ENCODE measurements around the gene CIITA. TPM values are rescaled to one million over a fixed set of nuclear protein-coding genes. Genes with fewer than 3 reads are reported as not detected.

Gene CIITA
- total and polyA plus RNA-seq, 2 donors = 5.6 to 6.4 TPM

DNA sequence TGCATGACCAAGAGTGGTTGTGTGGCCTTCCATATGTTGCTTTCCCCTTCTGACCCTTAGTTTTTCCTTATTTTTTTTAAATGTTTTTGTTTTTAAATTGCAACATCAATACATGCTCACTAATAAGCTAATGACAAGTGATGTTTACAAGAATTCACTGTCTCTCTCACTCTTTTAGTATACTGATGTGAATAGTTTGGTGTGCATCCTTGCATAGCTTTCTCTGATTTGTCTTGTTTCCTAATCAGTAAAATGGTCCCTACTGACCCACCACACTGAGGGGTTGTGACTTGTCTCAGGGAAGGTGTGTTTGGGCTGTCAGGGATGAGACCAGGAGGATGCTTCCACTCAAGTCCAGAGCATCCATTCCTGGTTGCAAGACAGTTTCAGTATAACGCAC, 26.0 kb downstream of the CIITA start:
- H3K27ac ChIP-seq (ENCODE audit: low read depth) = no peak overlapping the region
- WGBS = 94% methylated on average over 1 of the region's 1 CpG
- H3K36me3 ChIP-seq (ENCODE audit: insufficient read depth) = no peaks in the 10 kb centered on the region
- no peak overlapping the region for H3K4me3 ChIP-seq (ENCODE audit: low read depth, low read length)
- no peaks in the 10 kb centered on the region for H3K4me1 ChIP-seq (ENCODE audit: insufficient read depth)
- no peak for DNase-seq (ENCODE audit: extremely low spot score)

DNA sequence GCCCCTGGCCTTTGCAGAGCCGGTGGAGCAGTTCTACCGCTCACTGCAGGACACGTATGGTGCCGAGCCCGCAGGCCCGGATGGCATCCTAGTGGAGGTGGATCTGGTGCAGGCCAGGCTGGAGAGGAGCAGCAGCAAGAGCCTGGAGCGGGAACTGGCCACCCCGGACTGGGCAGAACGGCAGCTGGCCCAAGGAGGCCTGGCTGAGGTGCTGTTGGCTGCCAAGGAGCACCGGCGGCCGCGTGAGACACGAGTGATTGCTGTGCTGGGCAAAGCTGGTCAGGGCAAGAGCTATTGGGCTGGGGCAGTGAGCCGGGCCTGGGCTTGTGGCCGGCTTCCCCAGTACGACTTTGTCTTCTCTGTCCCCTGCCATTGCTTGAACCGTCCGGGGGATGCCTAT, 29.5 kb downstream of the CIITA start:
- Histone ChIP-seq H3K4me3 (ENCODE audit: low read depth, low read length) (no peak overlapping the region), H3K36me3 (ENCODE audit: insufficient read depth) (no peaks in the 10 kb centered on the region), H3K27ac (ENCODE audit: low read depth) (no peak overlapping the region), H3K4me1 (ENCODE audit: insufficient read depth) (no peaks in the 10 kb centered on the region)
- no peak for DNase-seq (ENCODE audit: extremely low spot score)
- 90% methylated on average over 19 of the region's 19 CpGs for WGBS

DNA sequence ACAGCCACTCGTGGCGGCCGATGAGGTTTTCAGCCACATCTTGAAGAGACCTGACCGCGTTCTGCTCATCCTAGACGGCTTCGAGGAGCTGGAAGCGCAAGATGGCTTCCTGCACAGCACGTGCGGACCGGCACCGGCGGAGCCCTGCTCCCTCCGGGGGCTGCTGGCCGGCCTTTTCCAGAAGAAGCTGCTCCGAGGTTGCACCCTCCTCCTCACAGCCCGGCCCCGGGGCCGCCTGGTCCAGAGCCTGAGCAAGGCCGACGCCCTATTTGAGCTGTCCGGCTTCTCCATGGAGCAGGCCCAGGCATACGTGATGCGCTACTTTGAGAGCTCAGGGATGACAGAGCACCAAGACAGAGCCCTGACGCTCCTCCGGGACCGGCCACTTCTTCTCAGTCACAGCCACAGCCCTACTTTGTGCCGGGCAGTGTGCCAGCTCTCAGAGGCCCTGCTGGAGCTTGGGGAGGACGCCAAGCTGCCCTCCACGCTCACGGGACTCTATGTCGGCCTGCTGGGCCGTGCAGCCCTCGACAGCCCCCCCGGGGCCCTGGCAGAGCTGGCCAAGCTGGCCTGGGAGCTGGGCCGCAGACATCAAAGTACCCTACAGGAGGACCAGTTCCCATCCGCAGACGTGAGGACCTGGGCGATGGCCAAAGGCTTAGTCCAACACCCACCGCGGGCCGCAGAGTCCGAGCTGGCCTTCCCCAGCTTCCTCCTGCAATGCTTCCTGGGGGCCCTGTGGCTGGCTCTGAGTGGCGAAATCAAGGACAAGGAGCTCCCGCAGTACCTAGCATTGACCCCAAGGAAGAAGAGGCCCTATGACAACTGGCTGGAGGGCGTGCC, 30.1 kb downstream of the CIITA start:
- 73% methylated on average over 46 of the region's 46 CpGs for WGBS
- DNase-seq (ENCODE audit: extremely low spot score) = no peak
- H3K27ac ChIP-seq (ENCODE audit: low read depth) = no peak overlapping the region

DNA sequence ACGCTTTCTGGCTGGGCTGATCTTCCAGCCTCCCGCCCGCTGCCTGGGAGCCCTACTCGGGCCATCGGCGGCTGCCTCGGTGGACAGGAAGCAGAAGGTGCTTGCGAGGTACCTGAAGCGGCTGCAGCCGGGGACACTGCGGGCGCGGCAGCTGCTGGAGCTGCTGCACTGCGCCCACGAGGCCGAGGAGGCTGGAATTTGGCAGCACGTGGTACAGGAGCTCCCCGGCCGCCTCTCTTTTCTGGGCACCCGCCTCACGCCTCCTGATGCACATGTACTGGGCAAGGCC, 30.7 kb downstream of the CIITA start:
- DNase-seq (ENCODE audit: extremely low spot score) = no peak
- no peak overlapping the region for H3K4me3 ChIP-seq (ENCODE audit: low read depth, low read length)
- H3K4me1 ChIP-seq (ENCODE audit: insufficient read depth) = no peaks in the 10 kb centered on the region
- no peak overlapping the region for H3K27ac ChIP-seq (ENCODE audit: low read depth)
- WGBS = 87% methylated on average over 21 of the region's 21 CpGs
- H3K36me3 ChIP-seq (ENCODE audit: insufficient read depth) = no peaks in the 10 kb centered on the region

More for the DNA sequence above, 30.1 kb downstream of the CIITA start:
- Histone ChIP-seq H3K36me3 (ENCODE audit: insufficient read depth) (no peaks in the 10 kb centered on the region), H3K4me1 (ENCODE audit: insufficient read depth) (no peaks in the 10 kb centered on the region), H3K4me3 (ENCODE audit: low read depth, low read length) (no peak overlapping the region)

DNA sequence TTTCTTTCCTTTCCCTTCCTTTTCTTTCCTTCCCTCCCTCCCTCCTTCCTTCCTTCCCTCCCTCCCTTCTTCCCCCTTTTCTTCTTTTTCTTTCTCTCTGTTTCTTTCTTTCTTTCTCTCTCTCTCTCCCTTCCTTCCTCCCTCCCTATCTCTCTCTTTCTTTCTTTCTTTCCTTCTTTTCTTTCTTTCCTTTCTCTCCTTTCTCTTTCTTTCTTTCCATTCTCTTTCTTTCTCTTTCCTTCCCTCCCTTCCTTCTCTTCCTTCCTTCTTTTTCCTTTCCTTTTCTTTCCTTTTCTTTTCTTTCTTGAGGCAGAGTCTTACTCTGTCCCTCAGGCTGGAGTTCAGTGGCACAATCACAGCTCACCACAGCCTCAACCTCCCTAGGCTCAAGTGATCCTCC, 34.3 kb downstream of the CIITA start:
- H3K36me3 ChIP-seq (ENCODE audit: insufficient read depth) = no peaks in the 10 kb centered on the region
- DNase-seq (ENCODE audit: extremely low spot score) = no peak
- H3K4me3 ChIP-seq (ENCODE audit: low read depth, low read length) = no peak overlapping the region
- no peak overlapping the region for H3K27ac ChIP-seq (ENCODE audit: low read depth)
- H3K4me1 ChIP-seq (ENCODE audit: insufficient read depth) = no peaks in the 10 kb centered on the region

DNA sequence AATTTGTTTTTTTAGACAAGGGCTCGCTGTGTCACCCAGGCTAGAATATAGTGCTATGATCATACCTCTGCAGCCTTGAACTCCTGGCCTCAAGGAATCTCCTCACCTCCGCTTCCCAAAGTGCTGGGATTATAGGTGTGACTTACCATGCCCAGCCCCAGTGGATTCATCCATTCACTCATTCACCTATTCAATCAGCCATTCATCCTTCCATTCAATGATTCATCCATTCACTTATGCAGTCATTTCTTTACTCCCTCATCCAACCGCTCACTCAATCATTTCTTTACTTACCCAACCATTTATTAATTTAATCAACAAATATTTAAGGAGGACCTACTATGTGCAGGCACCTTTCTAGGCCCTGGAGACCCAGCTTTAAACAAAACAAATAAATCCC, 39.5 kb downstream of the CIITA start:
- WGBS = 63% methylated on average over 3 of the region's 3 CpGs
- no peaks in the 10 kb centered on the region for H3K4me1 ChIP-seq (ENCODE audit: insufficient read depth)
- H3K27ac ChIP-seq (ENCODE audit: low read depth) = no peak overlapping the region
- H3K36me3 ChIP-seq (ENCODE audit: insufficient read depth) = no peaks in the 10 kb centered on the region
- no peak for DNase-seq (ENCODE audit: extremely low spot score)
- H3K4me3 ChIP-seq (ENCODE audit: low read depth, low read length) = no peak overlapping the region

DNA sequence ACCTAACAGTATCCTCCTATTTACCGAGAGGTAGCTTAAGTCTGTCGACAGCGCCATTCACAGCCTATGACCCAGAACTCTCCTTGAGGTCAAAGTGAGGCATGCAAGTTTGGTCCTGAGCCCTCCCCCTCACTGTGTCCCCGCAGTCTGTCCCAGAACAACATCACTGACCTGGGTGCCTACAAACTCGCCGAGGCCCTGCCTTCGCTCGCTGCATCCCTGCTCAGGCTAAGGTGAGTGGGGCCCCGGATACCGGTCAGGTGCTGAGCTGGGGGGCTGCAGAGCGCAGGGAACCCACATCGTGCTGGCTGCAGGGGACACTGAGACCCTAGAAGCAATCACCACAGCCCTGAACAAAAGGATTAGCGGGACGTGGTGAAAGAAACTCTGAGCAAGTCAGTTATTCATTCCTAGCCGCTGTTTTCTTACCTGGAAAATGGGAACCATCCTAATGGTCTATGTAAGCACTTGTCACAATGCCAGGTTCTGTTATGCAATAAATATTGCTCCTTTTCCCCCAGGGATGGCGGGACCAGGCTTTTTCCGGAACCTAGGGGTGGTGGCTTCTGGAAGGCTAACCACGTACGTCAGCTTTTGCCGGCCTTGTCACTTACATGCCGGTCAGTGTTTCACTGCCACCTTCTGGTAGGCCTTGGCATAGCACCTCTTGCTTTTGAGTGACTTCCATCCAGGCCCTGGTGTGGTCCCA, 41.4 kb downstream of the CIITA start:
- DNase-seq (ENCODE audit: extremely low spot score) = peak; percentile 81
- 32% methylated on average over 21 of the region's 21 CpGs for WGBS
- Histone ChIP-seq H3K4me1 (ENCODE audit: insufficient read depth) (no peaks in the 10 kb centered on the region), H3K36me3 (ENCODE audit: insufficient read depth) (no peaks in the 10 kb centered on the region), H3K27ac (ENCODE audit: low read depth) (no peak overlapping the region), H3K4me3 (ENCODE audit: low read depth, low read length) (no peak overlapping the region)

DNA sequence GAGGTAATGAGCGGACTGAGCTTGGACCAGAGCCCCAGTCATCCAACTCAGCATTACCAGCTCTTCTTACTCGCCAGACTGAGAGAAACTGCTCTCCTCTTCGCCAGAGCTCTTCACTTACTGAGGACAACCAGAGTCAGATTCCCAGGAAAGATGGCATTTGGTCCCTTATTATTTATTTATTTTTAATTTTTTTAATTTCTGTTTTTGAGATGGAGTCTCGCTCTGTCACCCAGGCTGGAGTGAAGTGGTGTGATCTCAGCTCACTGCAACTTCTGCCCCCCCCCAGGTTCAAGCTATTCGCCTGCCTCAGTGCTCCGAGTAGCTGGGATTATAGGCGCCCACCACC, 42.0 kb downstream of the CIITA start:
- Histone ChIP-seq H3K27ac (ENCODE audit: low read depth) (no peak overlapping the region), H3K4me1 (ENCODE audit: insufficient read depth) (no peaks in the 10 kb centered on the region), H3K4me3 (ENCODE audit: low read depth, low read length) (no peak overlapping the region), H3K36me3 (ENCODE audit: insufficient read depth) (no peaks in the 10 kb centered on the region)
- no peak for DNase-seq (ENCODE audit: extremely low spot score)
- 55% methylated on average over 7 of the region's 7 CpGs for WGBS

DNA sequence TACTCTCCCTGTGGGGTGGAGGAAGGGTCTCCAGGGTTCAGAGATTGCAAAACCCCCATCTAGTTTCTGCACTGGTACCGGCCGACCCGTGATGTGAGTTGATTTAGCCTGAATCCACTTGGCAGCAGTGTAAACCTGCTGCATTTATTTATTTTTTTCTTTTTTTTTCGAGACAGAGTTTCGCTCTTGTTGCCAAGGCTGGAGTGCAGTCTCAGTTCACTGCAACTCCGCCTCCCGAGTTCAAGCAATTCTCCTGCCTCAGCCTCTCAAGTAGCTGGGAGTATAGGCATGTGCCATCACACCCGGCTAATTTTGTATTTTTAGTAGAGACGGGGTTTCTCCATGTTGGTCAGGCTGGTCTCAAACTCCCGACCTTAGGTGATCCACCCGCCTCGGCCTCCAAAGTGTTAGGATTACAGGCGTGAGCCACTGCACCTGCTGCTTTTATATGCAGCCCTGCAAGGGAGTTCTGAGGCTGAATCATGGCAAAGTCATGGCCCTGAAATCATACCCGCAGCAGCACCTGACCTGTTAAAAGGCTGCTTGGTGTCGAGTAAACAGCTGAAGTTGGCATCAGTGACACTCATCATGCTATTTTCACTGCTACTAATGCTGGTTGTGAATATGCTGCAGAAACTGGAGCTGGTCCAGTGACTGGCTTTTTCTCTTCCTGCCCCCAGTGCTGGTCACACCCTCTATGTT, 43.9 kb downstream of the CIITA start:
- Histone ChIP-seq H3K4me3 (ENCODE audit: low read depth, low read length) (no peak overlapping the region), H3K27ac (ENCODE audit: low read depth) (no peak overlapping the region), H3K36me3 (ENCODE audit: insufficient read depth) (no peaks in the 10 kb centered on the region), H3K4me1 (ENCODE audit: insufficient read depth) (no peaks in the 10 kb centered on the region)
- DNase-seq (ENCODE audit: extremely low spot score) = no peak
- WGBS = 72% methylated on average over 15 of the region's 15 CpGs

DNA sequence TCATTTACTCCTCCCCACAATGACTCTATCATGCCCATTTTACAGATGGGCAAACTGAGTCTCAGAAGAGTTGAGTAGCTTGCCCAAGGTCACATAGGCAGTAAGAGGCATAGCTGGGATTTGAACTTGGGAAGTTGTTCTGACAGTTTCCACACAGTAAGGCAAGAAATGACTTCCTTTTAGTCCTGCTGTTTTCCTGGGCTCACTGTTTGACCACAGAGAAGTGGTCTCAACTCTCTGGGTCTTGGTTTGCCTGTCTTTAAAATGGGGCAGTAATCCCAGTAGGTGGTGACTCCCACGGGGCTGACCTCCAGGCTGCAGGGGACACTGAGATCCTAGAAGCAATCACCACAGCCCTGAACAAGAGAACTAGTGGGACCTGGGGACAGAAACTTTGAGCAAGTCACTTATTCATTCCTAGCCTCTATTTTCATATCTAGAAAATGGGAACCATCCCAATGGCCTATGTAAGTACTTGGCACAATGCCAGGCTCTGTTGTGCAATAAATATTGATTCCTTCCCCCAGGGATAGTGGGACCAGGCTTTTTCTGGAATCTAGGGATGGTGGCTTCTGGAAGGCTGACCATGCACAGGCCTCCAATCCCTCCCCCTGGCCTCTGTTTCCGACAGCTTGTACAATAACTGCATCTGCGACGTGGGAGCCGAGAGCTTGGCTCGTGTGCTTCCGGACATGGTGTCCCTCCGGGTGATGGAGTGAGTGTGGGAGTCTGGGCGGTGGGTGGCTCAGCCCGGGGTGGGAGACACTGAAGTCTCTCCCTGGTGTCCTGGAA, 44.7 kb downstream of the CIITA start:
- H3K27ac ChIP-seq (ENCODE audit: low read depth) = no peak overlapping the region

DNA sequence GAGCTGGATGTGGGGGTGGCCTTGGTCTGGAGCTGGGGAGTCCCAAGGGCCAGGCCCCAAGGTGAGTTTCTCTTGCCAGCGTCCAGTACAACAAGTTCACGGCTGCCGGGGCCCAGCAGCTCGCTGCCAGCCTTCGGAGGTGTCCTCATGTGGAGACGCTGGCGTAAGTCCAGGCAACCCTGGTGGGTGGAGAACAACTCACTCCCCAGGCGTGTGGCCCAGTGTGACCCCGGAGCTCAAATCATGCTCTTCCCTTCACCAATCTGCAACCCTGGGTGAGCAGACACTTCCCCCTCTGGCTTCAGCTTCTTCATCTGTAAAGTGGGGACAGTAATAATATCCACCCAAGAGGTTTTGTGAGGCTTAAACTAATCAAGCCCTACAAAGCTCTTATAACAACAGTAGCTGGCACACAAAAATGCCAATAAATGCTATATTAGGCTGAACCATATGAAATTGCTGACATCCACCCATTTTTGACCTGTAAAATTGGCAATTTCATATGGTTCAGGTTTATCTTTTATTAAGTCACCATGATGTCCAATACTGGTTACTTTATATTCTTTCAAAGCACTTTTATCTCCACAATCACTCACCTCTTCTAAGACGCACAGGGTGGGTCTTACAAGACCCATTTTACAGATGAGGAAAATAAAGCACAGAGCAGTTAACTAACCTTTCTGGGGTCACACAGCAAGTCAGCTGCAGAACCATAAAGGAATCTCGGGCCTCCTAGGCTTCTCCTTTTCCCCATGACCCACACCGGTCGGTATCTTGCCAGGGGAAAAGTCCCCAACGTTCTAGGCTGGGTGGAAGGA, 45.5 kb downstream of the CIITA start:
- Histone ChIP-seq H3K4me3 (ENCODE audit: low read depth, low read length) (no peak overlapping the region), H3K4me1 (ENCODE audit: insufficient read depth) (no peaks in the 10 kb centered on the region), H3K36me3 (ENCODE audit: insufficient read depth) (no peaks in the 10 kb centered on the region), H3K27ac (ENCODE audit: low read depth) (no peak overlapping the region)
- WGBS = 75% methylated on average over 14 of the region's 14 CpGs
- DNase-seq (ENCODE audit: extremely low spot score) = no peak

More for the DNA sequence above, 44.7 kb downstream of the CIITA start:
- Histone ChIP-seq H3K36me3 (ENCODE audit: insufficient read depth) (no peaks in the 10 kb centered on the region), H3K4me3 (ENCODE audit: low read depth, low read length) (no peak overlapping the region), H3K4me1 (ENCODE audit: insufficient read depth) (no peaks in the 10 kb centered on the region)
- WGBS = 84% methylated on average over 10 of the region's 10 CpGs
- no peak for DNase-seq (ENCODE audit: extremely low spot score)

DNA sequence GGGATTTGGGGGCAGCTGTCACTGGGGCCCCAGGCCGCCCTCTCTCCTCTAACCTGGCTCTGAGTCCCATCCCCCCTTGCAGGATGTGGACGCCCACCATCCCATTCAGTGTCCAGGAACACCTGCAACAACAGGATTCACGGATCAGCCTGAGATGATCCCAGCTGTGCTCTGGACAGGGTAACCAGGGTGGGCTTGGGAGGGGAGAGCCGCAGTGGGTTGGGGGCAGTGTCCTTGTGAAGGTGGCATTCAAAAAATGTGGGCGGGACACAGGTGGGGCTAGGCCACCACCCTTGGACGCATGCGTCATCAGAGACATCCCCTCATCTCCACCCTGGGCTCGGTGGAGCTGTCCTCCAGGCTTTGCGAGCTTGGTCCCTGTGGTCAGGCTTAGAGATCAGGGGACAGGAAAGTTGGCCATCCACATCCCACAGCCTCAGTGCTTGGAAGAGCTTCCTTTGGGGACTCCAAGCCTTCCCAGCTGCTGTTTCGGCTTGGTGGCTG, 46.2 kb downstream of the CIITA start:
- no peak overlapping the region for H3K4me3 ChIP-seq (ENCODE audit: low read depth, low read length)
- H3K36me3 ChIP-seq (ENCODE audit: insufficient read depth) = peaks cover 1% of the 10 kb centered on the region
- no peak overlapping the region for H3K27ac ChIP-seq (ENCODE audit: low read depth)
- DNase-seq (ENCODE audit: extremely low spot score) = no peak
- no peaks in the 10 kb centered on the region for H3K4me1 ChIP-seq (ENCODE audit: insufficient read depth)
- 85% methylated on average over 10 of the region's 10 CpGs for WGBS

Measured in urinary bladder (tissue), 4 donors.